GM12874 (cell line): ENCODE data around the gene PKDCC.

Experiments
- CTCF ChIP-seq: IDR thresholded peaks from 2 replicates; pipeline ENCODE4 v1.5.1; 2011; ENCODE audit warnings: low read depth, mild to moderate bottlenecking, control low read depth, low read length, moderate library complexity; ENCODE audit not compliant: insufficient read depth

Gene PKDCC

GRCh38 chr2:42076357-42077225 lies 28.8 kb downstream of the PKDCC start:
- no peak for TF ChIP-seq CTCF

- no peak for TF ChIP-seq CTCF
Measured at GRCh38 chr2:42077343-42077742, 29.5 kb downstream of the PKDCC start.

- TF ChIP-seq CTCF, result no peak
Measured at GRCh38 chr2:42079737-42080287, 32.0 kb downstream of the PKDCC start.

- TF ChIP-seq CTCF, result no peak
Measured at GRCh38 chr2:42082016-42082415, 34.2 kb downstream of the PKDCC start.

- no peak for TF ChIP-seq CTCF
Measured at GRCh38 chr2:42084231-42084671, 36.4 kb downstream of the PKDCC start.

- TF ChIP-seq CTCF, result no peak
Measured at GRCh38 chr2:42085706-42086487, 38.1 kb downstream of the PKDCC start.

- peak; percentile 52 for TF ChIP-seq CTCF
Measured at GRCh38 chr2:42086500-42086953, 38.7 kb downstream of the PKDCC start.
